ENCODE measurements around the gene DNAJC5G. TPM values are rescaled to one million over a fixed set of nuclear protein-coding genes. Genes with fewer than 3 reads are reported as not detected.

Gene DNAJC5G
- total and polyA plus RNA-seq, 11 donors: 0.11 to 3.3 (median 1.2) TPM

DNA sequence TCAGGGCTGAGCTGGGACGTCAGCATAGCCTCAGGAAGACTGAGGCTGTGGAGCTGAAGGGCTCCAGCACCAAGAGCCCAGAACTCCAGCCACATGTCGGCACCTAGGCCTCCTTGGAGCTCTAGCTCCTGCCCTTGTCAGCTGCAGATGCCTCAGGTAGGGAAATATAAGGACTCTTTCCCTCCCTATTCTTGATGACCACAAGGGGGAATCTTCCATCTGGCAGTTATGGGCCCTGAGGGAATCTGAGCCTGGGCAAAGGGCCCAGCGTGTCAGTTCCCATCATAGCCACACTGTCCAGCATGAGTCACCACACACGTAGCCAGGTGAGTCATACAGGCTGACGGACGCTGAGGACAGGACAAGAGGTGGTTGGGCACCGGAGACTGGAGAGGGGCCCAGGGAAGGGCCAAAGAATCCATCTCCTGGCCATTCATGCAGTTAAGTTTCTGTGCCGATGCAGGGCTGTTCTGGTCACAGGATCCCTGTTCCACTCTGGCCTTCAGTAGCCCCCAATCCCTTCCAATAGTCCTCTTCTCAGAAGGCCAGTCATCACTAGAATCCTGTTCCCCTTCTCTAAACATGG is 45.8 kb downstream of the DNAJC5G start:
- peak; percentile 76 to 82 (median 80) for ATAC-seq
- peak overlapping the region in 11 of 12 donors; percentile 24 to 99 (median 92) for H3K27ac ChIP-seq
- H3K27me3 ChIP-seq: no peaks in the 10 kb centered on the region
- intact Hi-C loops (cut with DNase I): loop anchor here in 3 of 10 donors (5.0 kb wide), 2 partner anchors 36 to 51 kb away; partner anchors contain the start of genes GTF3C2 (in 2 of the 3), EIF2B4 (in 1 of the 3) and SNX17 (in 1 of the 3)
- peak; percentile 68 to 93 (median 78) for DNase-seq
- peaks cover 4 to 46% (median 23%) of the 10 kb centered on the region in 12 donors for H3K4me1 ChIP-seq
- no peaks in the 10 kb centered on the region for H3K9me3 ChIP-seq
- 24 to 67% (median 39%) methylated on average over 3 to 8 of the region's 8 CpGs for WGBS, 4 donors
- H3K36me3 ChIP-seq: peaks cover 0 to 15% (median 6%) of the 10 kb centered on the region in 9 donors
- H3K4me3 ChIP-seq: peak overlapping the region in 1 of 12 donors; percentile 27
- TF ChIP-seq POLR2A (IDR thresholded peaks at IDR 0.05) (peak in 1 of 2 donors; percentile 41), CTCF (IDR thresholded peaks at IDR 0.05) (peak in 11 of 12 donors; percentile 15 to 56 (median 29))

DNA sequence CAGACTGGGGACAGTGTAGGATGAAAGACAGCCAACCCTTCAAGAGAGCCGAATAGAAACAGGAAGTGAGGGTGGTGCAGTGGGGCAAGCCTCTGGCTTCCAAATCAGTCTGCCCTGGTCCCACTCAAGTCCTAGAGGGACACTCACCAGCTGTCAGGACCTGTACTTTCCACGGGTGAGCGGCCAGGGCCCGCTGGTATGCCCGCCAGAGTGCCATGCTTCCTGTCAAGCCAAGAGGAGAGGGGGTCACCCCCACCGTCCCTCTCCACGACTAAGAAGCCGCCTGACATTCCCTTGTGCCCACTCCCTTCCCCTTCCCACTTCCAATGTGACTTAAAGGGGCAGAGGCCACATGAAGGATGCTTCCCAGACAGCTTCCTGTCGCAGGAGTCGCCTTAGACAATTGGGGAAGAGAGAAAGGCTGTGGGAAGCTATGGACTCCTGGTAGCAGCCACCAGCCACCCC is 47.1 kb downstream of the DNAJC5G start:
- Histone ChIP-seq H3K36me3 (peaks cover 0 to 24% (median 18%) of the 10 kb centered on the region in 9 donors), H3K4me1 (peaks cover 4 to 40% (median 23%) of the 10 kb centered on the region in 12 donors), H3K27ac (peak overlapping the region; percentile 83 to 99 (median 92)), H3K27me3 (no peaks in the 10 kb centered on the region), H3K4me3 (peak overlapping the region; percentile 62 to 95 (median 74)), H3K9me3 (no peaks in the 10 kb centered on the region)
- peak; percentile 4 to 44 (median 34) for ATAC-seq
- intact Hi-C loops (cut with DNase I): loop anchor here in 4 of 10 donors (2.0 to 5.0 kb wide), 3 partner anchors 34 to 50 kb away; partner anchors contain the start of genes GTF3C2 (in 3 of the 4), EIF2B4 (in 1 of the 4) and SNX17 (in 1 of the 4)
- WGBS, 4 donors: 2 to 4% (median 3%) methylated on average over 10 of the region's 10 CpGs
- peak in 2 of 5 donors; percentile 25 to 58 for DNase-seq
- TF ChIP-seq CTCF (IDR thresholded peaks at IDR 0.05): no peak

- 0% methylated on average over 31 to 39 of the region's 39 CpGs for WGBS, 4 donors
- no peaks in the 10 kb centered on the region for H3K9me3 ChIP-seq
These were observed 47.7 kb downstream of the DNAJC5G start, which contains the start of gene MPV17 for GRCh38 chr2:27322766-27323595. MPV17 (minus strand) TSS chr2:27323097; CDS start chr2:27322517, 580 bp downstream.

More at GRCh38 chr2:27322766-27323595, 47.7 kb downstream of the DNAJC5G start, which contains the start of gene MPV17:
- H3K36me3 ChIP-seq: peaks cover 0 to 30% (median 24%) of the 10 kb centered on the region in 9 donors
- no peaks in the 10 kb centered on the region for H3K27me3 ChIP-seq
- peak within 1 kb of the TSS; percentile 62 to 95 (median 74) for H3K4me3 ChIP-seq
- DNase-seq (peak; percentile 93 to 96 (median 93)), ATAC-seq (peak; percentile 83 to 95 (median 92))
- peaks cover 4 to 40% (median 23%) of the 10 kb centered on the region in 12 donors for H3K4me1 ChIP-seq
- intact Hi-C loops (cut with DNase I): loop anchor here in 4 of 10 donors (1.0 to 5.0 kb wide), 4 partner anchors 34 to 49 kb away; partner anchors contain the start of genes GTF3C2 (in 3 of the 4), EIF2B4 (in 1 of the 4) and SNX17 (in 1 of the 4)
- peak within 1 kb of the TSS; percentile 83 to 99 (median 92) for H3K27ac ChIP-seq
- peak; percentile 48 to 86 for TF ChIP-seq POLR2A (IDR thresholded peaks at IDR 0.05)
- TF ChIP-seq CTCF (IDR thresholded peaks at IDR 0.05): no peak

All from heart left ventricle (tissue), 16 donors.